Measurements from ENCODE around the gene BOC.

DNA sequence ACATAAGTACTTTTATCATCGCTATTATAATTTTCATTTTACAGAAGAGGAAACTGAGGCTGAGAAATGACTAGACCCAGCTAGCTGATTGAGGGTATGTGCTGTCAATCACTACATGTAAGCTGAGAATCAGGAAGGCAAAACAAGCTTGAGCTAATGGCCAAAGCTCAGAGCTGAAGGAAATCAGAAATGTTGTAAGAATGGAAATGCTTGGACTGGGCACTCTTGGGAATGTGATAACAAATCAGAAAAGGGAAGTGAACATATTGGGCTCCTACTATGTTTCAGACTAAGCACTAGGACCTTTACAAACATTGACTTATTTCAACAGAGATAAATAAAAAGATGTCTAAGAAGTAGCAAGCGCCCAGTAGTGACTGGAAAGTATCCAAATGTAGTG lies 33.8 kb upstream of the BOC start:
- TF ChIP-seq POLR2A (IDR thresholded peaks at IDR 0.05) (no peak), POLR2AphosphoS5 (IDR thresholded peaks at IDR 0.05) (no peak), EP300 (IDR thresholded peaks at IDR 0.05) (no peak)
- TF ChIP-seq, protein P1, sequence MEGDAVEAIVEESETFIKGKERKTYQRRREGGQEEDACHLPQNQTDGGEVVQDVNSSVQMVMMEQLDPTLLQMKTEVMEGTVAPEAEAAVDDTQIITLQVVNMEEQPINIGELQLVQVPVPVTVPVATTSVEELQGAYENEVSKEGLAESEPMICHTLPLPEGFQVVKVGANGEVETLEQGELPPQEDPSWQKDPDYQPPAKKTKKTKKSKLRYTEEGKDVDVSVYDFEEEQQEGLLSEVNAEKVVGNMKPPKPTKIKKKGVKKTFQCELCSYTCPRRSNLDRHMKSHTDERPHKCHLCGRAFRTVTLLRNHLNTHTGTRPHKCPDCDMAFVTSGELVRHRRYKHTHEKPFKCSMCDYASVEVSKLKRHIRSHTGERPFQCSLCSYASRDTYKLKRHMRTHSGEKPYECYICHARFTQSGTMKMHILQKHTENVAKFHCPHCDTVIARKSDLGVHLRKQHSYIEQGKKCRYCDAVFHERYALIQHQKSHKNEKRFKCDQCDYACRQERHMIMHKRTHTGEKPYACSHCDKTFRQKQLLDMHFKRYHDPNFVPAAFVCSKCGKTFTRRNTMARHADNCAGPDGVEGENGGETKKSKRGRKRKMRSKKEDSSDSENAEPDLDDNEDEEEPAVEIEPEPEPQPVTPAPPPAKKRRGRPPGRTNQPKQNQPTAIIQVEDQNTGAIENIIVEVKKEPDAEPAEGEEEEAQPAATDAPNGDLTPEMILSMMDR (IDR thresholded peaks at IDR 0.05), result no peak
